SHP77 (cell line): Measurements from ENCODE around the gene EPHB3.
A peak's percentile ranks its signal among the peaks of the same experiment; 100 is the strongest.

Experiments used
- DNase-seq, 2 experiments: peaks; one replicate each; lab custom pipeline; 2025; lab: John Stamatoyannopoulos, UW

EPHB3 gene

GRCh38 chr3:184561061-184561912 is at the start of gene EPHB3:
Gene EPHB3, plus strand, starts transcription at chr3:184561785. Its CDS starts 451 bp downstream, at chr3:184562236.
- DNase-seq = peak; percentile 98

- DNase-seq = no peak
These were observed 49.0 kb upstream of the EPHB3 start for GRCh38 chr3:184512621-184513020.

- peak; percentile 63 to 77 for DNase-seq
These were observed 48.1 kb upstream of the EPHB3 start for GRCh38 chr3:184513276-184514170.

- no peak for DNase-seq
These were observed 47.5 kb upstream of the EPHB3 start for GRCh38 chr3:184514171-184514490.

GRCh38 chr3:184523825-184524615 is 37.6 kb upstream of the EPHB3 start:
- DNase-seq = no peak

GRCh38 chr3:184524981-184525336 is 36.6 kb upstream of the EPHB3 start:
- no peak for DNase-seq

- DNase-seq = no peak
These were observed 36.1 kb upstream of the EPHB3 start for GRCh38 chr3:184525337-184526087.

GRCh38 chr3:184526088-184526433 is 35.5 kb upstream of the EPHB3 start:
- no peak for DNase-seq

- no peak for DNase-seq
These were observed 29.8 kb upstream of the EPHB3 start for GRCh38 chr3:184531626-184532280.

GRCh38 chr3:184532940-184533732 is 28.4 kb upstream of the EPHB3 start:
- DNase-seq = no peak

GRCh38 chr3:184537885-184538665 is 23.5 kb upstream of the EPHB3 start:
- DNase-seq = no peak

GRCh38 chr3:184538666-184539431 is 22.7 kb upstream of the EPHB3 start:
- no peak for DNase-seq

GRCh38 chr3:184539801-184540435 is 21.7 kb upstream of the EPHB3 start:
- DNase-seq = no peak

GRCh38 chr3:184540777-184541681 is 20.6 kb upstream of the EPHB3 start:
- DNase-seq = peak; percentile 54 to 69

- DNase-seq = no peak
These were observed 19.6 kb upstream of the EPHB3 start for GRCh38 chr3:184541886-184542562.

- no peak for DNase-seq
These were observed 19.0 kb upstream of the EPHB3 start for GRCh38 chr3:184542577-184542976.

- DNase-seq = no peak
These were observed 18.3 kb upstream of the EPHB3 start for GRCh38 chr3:184543256-184543655.
